Heart right ventricle (tissue), 16 donors: Measurements from ENCODE around the gene HYAL3. TPM values are rescaled to one million over a fixed set of nuclear protein-coding genes. Genes with fewer than 3 reads are reported as not detected.

ENCODE experiments used
- ATAC-seq, 8 donors: fragments of 200-7000 bp; cut with Tn5 transposase; one replicate each; pipeline ENCODE4 v1.9.1; 2020; ENCODE audit warnings: mild to moderate bottlenecking in 8 of 8, moderate library complexity in 8 of 8, moderate number of reproducible peaks in 1 of 8
- DNase-seq, 2 donors: peaks; one replicate each; pipeline ENCODE4 v3.0.0-alpha.2; 2020
- H3K27ac ChIP-seq, 10 donors: fragments of 200-600 bp; sonication (generic) in 2 of 10; one replicate each; pipeline versions ENCODE4 v1.5.0 to v1.8.0; 2020 to 2022; ENCODE audit warnings: mild to moderate bottlenecking in 3 of 10
- H3K27me3 ChIP-seq, 7 donors: fragments of 200-600 bp; one replicate each; pipeline ENCODE4 v1.8.0; 2021 to 2022; ENCODE audit warnings: mild to moderate bottlenecking in 2 of 7
- H3K36me3 ChIP-seq, 9 donors: fragments of 200-600 bp; sonication (generic) in 1 of 9; one replicate each; pipeline versions ENCODE4 v1.5.0 to v1.8.0; 2020 to 2022; ENCODE audit warnings: mild to moderate bottlenecking in 2 of 9
- H3K4me1 ChIP-seq, 9 donors: fragments of 200-600 bp; sonication (generic) in 1 of 9; one replicate each; pipeline versions ENCODE4 v1.5.0 to v1.8.0; 2020 to 2022; ENCODE audit warnings: mild to moderate bottlenecking in 4 of 9
- H3K4me3 ChIP-seq, 10 donors: fragments of 200-600 bp; sonication (generic) in 2 of 10; one replicate each; pipeline versions ENCODE4 v1.5.0 to v1.8.0; 2020 to 2022; ENCODE audit warnings: mild to moderate bottlenecking in 7 of 10, moderate library complexity in 2 of 10
- H3K9me3 ChIP-seq, 11 donors: fragments of 200-600 bp in 10 of 11; sonication (generic) in 2 of 11; one replicate each; pipeline versions ENCODE4 v1.5.0 to v1.8.0; 2013 to 2022; ENCODE audit warnings: mild to moderate bottlenecking in 2 of 11, control low read depth in 1 of 11, moderate library complexity in 1 of 11
- WGBS, 2 donors: extraction: QIAGEN DNeasy Blood & Tissue Kit; methylation state at CpG; one replicate each; pipeline ENCODE4 v1.1.7; 2013; ENCODE audit warnings: inconsistent platforms in 1 of 2; 5-methylcytosine and 5-hydroxymethylcytosine counted together
- intact Hi-C, 10 donors: fragments of 100-400 bp; cut with DNase I; formaldehyde crosslinking; loops; one replicate each; pipeline versions ENCODE4 v1.11.1 to v1.14.2; 2022
- polyA plus RNA-seq, 2 donors: library from polyadenylated mRNA; stranded (reverse); fragments of 200-250 nt; gene quantifications; one replicate each; pipeline ENCODE4 v1.2.3, GENCODE V29; 2013
- total RNA-seq, 10 donors: library from RNA; stranded (reverse); fragmentation: NEBNext Ultra II Directional in 3 of 10; extraction: Animal tissue kit (Norgen Biotek cat#: 25700) in 3 of 10; gene quantifications; one replicate each; pipeline versions ENCODE4 v1.2.1 to v1.2.4, GENCODE V29; 2021 to 2023
- TF ChIP-seq, protein P1 (sequence below), 9 donors: fragments of 200-600 bp; sonication (generic) in 2 of 9; IDR thresholded peaks; one replicate each; pipeline versions ENCODE4 v1.5.0 to v1.8.0; 2021 to 2022; ENCODE audit warnings: antibody characterized with exemption in 9 of 9, mild to moderate bottlenecking in 5 of 9, moderate library complexity in 1 of 9
- donor health status: Arrhythmogenic right ventricular cardiomyopathy.
- donor health status: ischemic (EF 13 %, LVEDD 7.1; RV severe dilation, severe dysfunction).
- donor health status: healthy with polysubstance abuse.
- donor health status: DM: no; HTN: yes; CAD: no.
- donor health status: DM: no; HTN: no; CAD: no.
- donor health status: ischemic (EF 25% LVEDD 6.9; RV normal size, moderate dysfunction).
- donor health status: ischemic (EF 25% LVEDD 5.7; RV mildly dilated, moderate dysfunction).
- donor health status: healthy.
- donor health status: DM: yes; HTN: yes; CAD: no.
- donor health status: Ischemic cardiomyopathy.
- donor health status: ischemic (EF 35%, LVEDD 5.7; RV mildly dilated, moderate dysfunction).
- donor health status: nonischemic (EF 11% LVEDD 7.7; RV severe dilation, severe dysfunction).
- donor health status: DM: yes; HTN: yes; CAD: no.
- donor health status: PGD.
- donor health status: ischemic (EF 29% LVEDD 5.4; RV normal size, mild dysfunction).
- donor health status: nonischemic (EF 23%, LVEDD 6.1; RV moderate dilation, normal function).

HYAL3 gene
- total and polyA plus RNA-seq, 12 donors, result 0.80 to 3.0 (median 2.0) TPM

DNA sequence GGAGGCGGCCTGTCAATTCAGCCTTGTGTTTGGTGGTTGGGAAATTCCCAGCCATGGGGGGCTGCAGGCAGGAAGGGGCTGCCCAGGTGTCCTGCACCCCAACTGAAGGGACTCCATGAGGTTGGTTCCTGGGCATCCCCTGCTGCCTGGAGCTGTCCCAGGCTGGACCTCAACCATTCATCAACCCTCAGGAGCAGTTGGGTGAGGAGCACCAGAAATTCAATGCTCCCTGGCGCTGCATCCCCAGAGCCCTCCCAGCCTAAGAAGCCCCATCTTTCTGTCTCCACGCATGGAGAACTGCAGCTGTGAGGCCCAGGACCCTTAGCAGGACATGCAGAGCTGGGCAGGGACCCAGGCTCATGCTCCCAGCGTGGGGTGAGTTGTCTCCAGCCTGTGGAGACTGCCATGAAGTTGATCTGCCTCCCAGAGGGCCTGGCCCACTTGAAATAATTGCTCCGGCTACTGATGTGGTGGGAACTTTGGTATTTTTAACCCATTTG lies 38.2 kb downstream of the HYAL3 start:
- ATAC-seq, result no peak
- 57 to 58% methylated on average over 5 of the region's 5 CpGs for WGBS, 2 donors
- Histone ChIP-seq H3K36me3 (peaks cover 6 to 38% (median 26%) of the 10 kb centered on the region in 9 donors), H3K9me3 (peaks cover 0 to 7% (median 0%) of the 10 kb centered on the region in 11 donors), H3K4me1 (peaks cover 35 to 82% (median 54%) of the 10 kb centered on the region in 9 donors), H3K4me3 (peak overlapping the region; percentile 38 to 80 (median 69)), H3K27ac (peak overlapping the region; percentile 94 to 100 (median 99)), H3K27me3 (no peaks in the 10 kb centered on the region)
- intact Hi-C loops, result loop anchor here in 2 of 10 donors (1.0 to 10.0 kb wide), 2 partner anchors 63 to 64 kb away; partner anchors contain the start of genes HYAL2 (in 1 of the 2) and TUSC2 (in 1 of the 2)
- TF ChIP-seq, protein P1, sequence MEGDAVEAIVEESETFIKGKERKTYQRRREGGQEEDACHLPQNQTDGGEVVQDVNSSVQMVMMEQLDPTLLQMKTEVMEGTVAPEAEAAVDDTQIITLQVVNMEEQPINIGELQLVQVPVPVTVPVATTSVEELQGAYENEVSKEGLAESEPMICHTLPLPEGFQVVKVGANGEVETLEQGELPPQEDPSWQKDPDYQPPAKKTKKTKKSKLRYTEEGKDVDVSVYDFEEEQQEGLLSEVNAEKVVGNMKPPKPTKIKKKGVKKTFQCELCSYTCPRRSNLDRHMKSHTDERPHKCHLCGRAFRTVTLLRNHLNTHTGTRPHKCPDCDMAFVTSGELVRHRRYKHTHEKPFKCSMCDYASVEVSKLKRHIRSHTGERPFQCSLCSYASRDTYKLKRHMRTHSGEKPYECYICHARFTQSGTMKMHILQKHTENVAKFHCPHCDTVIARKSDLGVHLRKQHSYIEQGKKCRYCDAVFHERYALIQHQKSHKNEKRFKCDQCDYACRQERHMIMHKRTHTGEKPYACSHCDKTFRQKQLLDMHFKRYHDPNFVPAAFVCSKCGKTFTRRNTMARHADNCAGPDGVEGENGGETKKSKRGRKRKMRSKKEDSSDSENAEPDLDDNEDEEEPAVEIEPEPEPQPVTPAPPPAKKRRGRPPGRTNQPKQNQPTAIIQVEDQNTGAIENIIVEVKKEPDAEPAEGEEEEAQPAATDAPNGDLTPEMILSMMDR (IDR thresholded peaks at IDR 0.05), result no peak
- DNase-seq, result no peak

- Histone ChIP-seq H3K4me1 (peaks cover 38 to 82% (median 53%) of the 10 kb centered on the region in 9 donors), H3K27ac (peak overlapping the region; percentile 94 to 100 (median 99)), H3K9me3 (peaks cover 0 to 7% (median 0%) of the 10 kb centered on the region in 11 donors), H3K36me3 (peaks cover 6 to 45% (median 30%) of the 10 kb centered on the region in 9 donors), H3K27me3 (no peaks in the 10 kb centered on the region), H3K4me3 (peak overlapping the region; percentile 38 to 80 (median 69))
- TF ChIP-seq, protein P1 (IDR thresholded peaks at IDR 0.05), result peak; percentile 96 to 99 (median 98)
- intact Hi-C loops, result loop anchor here in 2 of 10 donors (1.0 to 10.0 kb wide), 2 partner anchors 64 to 65 kb away; partner anchors contain the start of genes HYAL2 (in 1 of the 2) and TUSC2 (in 1 of the 2)
- 1% methylated on average over 67 to 70 of the region's 70 CpGs for WGBS, 2 donors
- DNase-seq, result peak; percentile 94 to 96
- ATAC-seq, result peak; percentile 76 to 91 (median 84)
Measured at GRCh38 chr3:50260027-50260941, 38.9 kb downstream of the HYAL3 start.

DNA sequence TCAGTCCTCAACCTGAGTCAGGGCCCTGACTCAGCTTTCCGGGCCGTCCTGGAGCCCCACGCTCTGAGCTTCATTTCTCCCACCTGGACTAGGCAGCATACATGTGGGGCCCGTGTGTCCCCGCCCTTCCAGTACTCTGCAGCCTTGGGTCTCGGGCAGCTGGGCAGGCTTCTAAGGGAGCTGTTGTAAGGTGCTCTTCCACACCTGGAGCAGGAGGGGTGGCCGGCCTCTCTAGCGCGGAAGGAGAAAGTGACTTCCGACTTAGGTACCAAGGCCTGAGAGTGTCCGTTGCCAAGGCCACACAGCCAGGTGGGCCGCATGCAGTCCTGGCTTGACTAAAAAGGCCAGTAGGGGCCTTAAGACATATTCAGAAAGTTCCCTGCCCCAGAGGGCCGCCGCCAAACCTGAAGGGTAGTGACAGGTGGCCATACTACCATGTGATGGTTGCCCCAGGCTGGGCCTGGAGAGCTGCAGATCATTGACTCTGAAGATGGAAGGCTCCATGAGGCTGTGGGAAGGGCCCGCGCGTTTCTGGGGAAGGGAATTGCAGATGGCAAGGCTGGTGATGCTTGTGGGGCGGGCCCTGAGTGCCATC lies 39.7 kb downstream of the HYAL3 start:
- 58 to 60% methylated on average over 18 of the region's 18 CpGs for WGBS, 2 donors
- Histone ChIP-seq H3K4me1 (peaks cover 36 to 82% (median 53%) of the 10 kb centered on the region in 9 donors), H3K36me3 (peaks cover 6 to 53% (median 33%) of the 10 kb centered on the region in 9 donors), H3K27me3 (no peaks in the 10 kb centered on the region), H3K27ac (peak overlapping the region; percentile 94 to 100 (median 99)), H3K9me3 (peaks cover 0 to 7% (median 0%) of the 10 kb centered on the region in 11 donors), H3K4me3 (peak overlapping the region in 8 of 10 donors; percentile 64 to 80 (median 70))
- peak in 3 of 8 donors; percentile 0 to 1 (median 0) for ATAC-seq
- intact Hi-C loops, result loop anchor here in 3 of 10 donors (1.0 to 10.0 kb wide), 3 partner anchors 63 to 65 kb away; partner anchors contain the start of genes HYAL2 (in 2 of the 3) and TUSC2 (in 1 of the 3)
- TF ChIP-seq, protein P1 (IDR thresholded peaks at IDR 0.05), result no peak
- peak in 1 of 2 donors; percentile 23 for DNase-seq
